ENCODE measurements around the gene C2CD3.
A peak's percentile ranks its signal among the peaks of the same experiment; 100 is the strongest.

The C2CD3 gene

GRCh38 chr11:73995731-73996130, 175.1 kb downstream of the C2CD3 start:
- peak overlapping the region; percentile 54 for H3K4me2 ChIP-seq (ENCODE audit: low read length)
- no peak overlapping the region; the same call in 1 of the 2 replicates for H2AFZ ChIP-seq (ENCODE audit: low read depth, low read length)
- TF ChIP-seq CTCF (IDR thresholded peaks at IDR 0.05; ENCODE audit: low read depth, low read length) (no peak), EZH2phosphoT487 (IDR thresholded peaks at IDR 0.05; ENCODE audit: low read depth) (no peak)
- H3K9me3 ChIP-seq (ENCODE audit: insufficient read depth, low read length): no peaks in the 10 kb centered on the region
- no peaks in the 10 kb centered on the region for H3K27me3 ChIP-seq (ENCODE audit: low read depth, low read length)
- no peaks in the 10 kb centered on the region for H3K36me3 ChIP-seq (replicated peaks; ENCODE audit: low read depth, low read length)
- peak overlapping the region; percentile 55 for H3K27ac ChIP-seq (ENCODE audit: low read length)
- H4K20me1 ChIP-seq (ENCODE audit: insufficient read depth, low read length): no peaks in the 10 kb centered on the region
- peaks cover 76% of the 10 kb centered on the region for H3K4me1 ChIP-seq (ENCODE audit: low read length)
- H3K4me3 ChIP-seq (ENCODE audit: low read length): no peak overlapping the region
- H3K9ac ChIP-seq (ENCODE audit: low read length): peak overlapping the region; percentile 1; the same call in 1 of the 2 replicates
- no peaks in the 10 kb centered on the region for H3K79me2 ChIP-seq (ENCODE audit: low read length)

GRCh38 chr11:73995247-73995646, 175.6 kb downstream of the C2CD3 start:
- H3K79me2 ChIP-seq (ENCODE audit: low read length): no peaks in the 10 kb centered on the region
- H3K36me3 ChIP-seq (replicated peaks; ENCODE audit: low read depth, low read length): no peaks in the 10 kb centered on the region
- no peaks in the 10 kb centered on the region for H3K9me3 ChIP-seq (ENCODE audit: insufficient read depth, low read length)
- H3K4me2 ChIP-seq (ENCODE audit: low read length): peak overlapping the region; percentile 54
- H2AFZ ChIP-seq (ENCODE audit: low read depth, low read length): no peak overlapping the region
- TF ChIP-seq EZH2phosphoT487 (IDR thresholded peaks at IDR 0.05; ENCODE audit: low read depth) (no peak), CTCF (IDR thresholded peaks at IDR 0.05; ENCODE audit: low read depth, low read length) (no peak)
- peaks cover 81% of the 10 kb centered on the region for H3K4me1 ChIP-seq (ENCODE audit: low read length)
- no peaks in the 10 kb centered on the region for H3K27me3 ChIP-seq (ENCODE audit: low read depth, low read length)
- peak overlapping the region; percentile 55 for H3K27ac ChIP-seq (ENCODE audit: low read length)
- no peaks in the 10 kb centered on the region for H4K20me1 ChIP-seq (ENCODE audit: insufficient read depth, low read length)
- peak overlapping the region; percentile 7; the same call in 1 of the 2 replicates for H3K4me3 ChIP-seq (ENCODE audit: low read length)
- peak overlapping the region; percentile 18; the same call in 1 of the 2 replicates for H3K9ac ChIP-seq (ENCODE audit: low read length)

- TF ChIP-seq EZH2phosphoT487 (IDR thresholded peaks at IDR 0.05; ENCODE audit: low read depth): 0 out of 2 replicates have a peak, but pooled peaks have one; percentile 51
- no peak for TF ChIP-seq CTCF (IDR thresholded peaks at IDR 0.05; ENCODE audit: low read depth, low read length)
- peak overlapping the region; percentile 60 for H3K4me3 ChIP-seq (ENCODE audit: low read length)
- peaks cover 80% of the 10 kb centered on the region for H3K4me1 ChIP-seq (ENCODE audit: low read length)
- no peaks in the 10 kb centered on the region for H3K9me3 ChIP-seq (ENCODE audit: insufficient read depth, low read length)
- no peaks in the 10 kb centered on the region for H3K79me2 ChIP-seq (ENCODE audit: low read length)
- H4K20me1 ChIP-seq (ENCODE audit: insufficient read depth, low read length): no peaks in the 10 kb centered on the region
- peak overlapping the region; percentile 77 for H3K9ac ChIP-seq (ENCODE audit: low read length)
- H3K27ac ChIP-seq (ENCODE audit: low read length): peak overlapping the region; percentile 94
- H3K27me3 ChIP-seq (ENCODE audit: low read depth, low read length): no peaks in the 10 kb centered on the region
- no peak overlapping the region for H2AFZ ChIP-seq (ENCODE audit: low read depth, low read length)
- no peaks in the 10 kb centered on the region for H3K36me3 ChIP-seq (replicated peaks; ENCODE audit: low read depth, low read length)
- H3K4me2 ChIP-seq (ENCODE audit: low read length): peak overlapping the region; percentile 82
These were observed 179.3 kb downstream of the C2CD3 start for GRCh38 chr11:73991471-73992006.

- Histone ChIP-seq H3K9me3 (ENCODE audit: insufficient read depth, low read length) (no peaks in the 10 kb centered on the region), H3K27ac (ENCODE audit: low read length) (peak overlapping the region; percentile 94), H3K9ac (ENCODE audit: low read length) (peak overlapping the region; percentile 77), H4K20me1 (ENCODE audit: insufficient read depth, low read length) (no peaks in the 10 kb centered on the region), H3K4me2 (ENCODE audit: low read length) (peak overlapping the region; percentile 82), H3K27me3 (ENCODE audit: low read depth, low read length) (no peaks in the 10 kb centered on the region), H3K36me3 (replicated peaks; ENCODE audit: low read depth, low read length) (no peaks in the 10 kb centered on the region), H3K4me3 (ENCODE audit: low read length) (peak overlapping the region; percentile 60), H3K79me2 (ENCODE audit: low read length) (no peaks in the 10 kb centered on the region), H2AFZ (ENCODE audit: low read depth, low read length) (no peak overlapping the region), H3K4me1 (ENCODE audit: low read length) (peaks cover 73% of the 10 kb centered on the region)
- TF ChIP-seq EZH2phosphoT487 (IDR thresholded peaks at IDR 0.05; ENCODE audit: low read depth): no peak
- TF ChIP-seq CTCF (IDR thresholded peaks at IDR 0.05; ENCODE audit: low read depth, low read length): no peak
These were observed 180.1 kb downstream of the C2CD3 start for GRCh38 chr11:73990730-73991129.
